Mononuclear cell (primary cell): ENCODE data around the gene MORF4L1. TPM values are rescaled to one million over a fixed set of nuclear protein-coding genes. Genes with fewer than 3 reads are reported as not detected.
A peak's percentile ranks its signal among the peaks of the same experiment; 100 is the strongest.
"Not testable (repeated sequence)": the region's sequence is repeated elsewhere in the genome, so short reads cannot be mapped to it uniquely, and the experiment has no call there.

Experiments
- H3K27me3 ChIP-seq: 2 replicates; pipeline ENCODE4 v1.6.0; 2011; ENCODE audit warnings: low read length, control low read depth; ENCODE audit not compliant: insufficient read depth
- H3K4me1 ChIP-seq: 2 replicates; pipeline ENCODE4 v1.5.1; 2011; ENCODE audit warnings: mild to moderate bottlenecking, low read length, control low read depth; ENCODE audit not compliant: insufficient read depth
- H3K4me3 ChIP-seq: 2 replicates; pipeline ENCODE4 v1.5.1; 2011; ENCODE audit warnings: mild to moderate bottlenecking, low read length, moderate library complexity
- H3K9me3 ChIP-seq: 2 replicates; pipeline ENCODE4 v1.5.1; 2011; ENCODE audit warnings: low read depth, mild to moderate bottlenecking, control low read depth, low read length
- total RNA-seq: library from RNA; depleted of rRNA; stranded (reverse); fragments of >200 nt; gene quantifications from one replicate; pipeline ENCODE4 v1.2.3, GENCODE V29; 2012

Gene MORF4L1
- total RNA-seq, 1 donor, result 484 TPM

- no peaks in the 10 kb centered on the region for H3K9me3 ChIP-seq
- H3K4me3 ChIP-seq, result peak overlapping the region; percentile 100
- no peaks in the 10 kb centered on the region for H3K27me3 ChIP-seq
- peaks cover 51% of the 10 kb centered on the region for H3K4me1 ChIP-seq
These were observed 1.4 kb downstream of the MORF4L1 start for GRCh38 chr15:78873793-78874765.

- H3K9me3 ChIP-seq, result no peaks in the 10 kb centered on the region
- H3K4me1 ChIP-seq, result peaks cover 58% of the 10 kb centered on the region
- H3K4me3 ChIP-seq, result peak overlapping the region; percentile 100
- no peaks in the 10 kb centered on the region for H3K27me3 ChIP-seq
These were observed 2.6 kb downstream of the MORF4L1 start for GRCh38 chr15:78875107-78875914.

GRCh38 chr15:78876954-78877353 is 4.3 kb downstream of the MORF4L1 start:
- H3K4me3 ChIP-seq, H3K27me3 ChIP-seq, H3K9me3 ChIP-seq: not testable (repeated sequence)
- H3K4me1 ChIP-seq, result peaks cover 66% of the 10 kb centered on the region

GRCh38 chr15:78878356-78878755 is 5.7 kb downstream of the MORF4L1 start:
- peaks cover 64% of the 10 kb centered on the region for H3K4me1 ChIP-seq
- no peak overlapping the region for H3K4me3 ChIP-seq

GRCh38 chr15:78879517-78880241 is 7.0 kb downstream of the MORF4L1 start:
- Histone ChIP-seq H3K4me1 (peaks cover 62% of the 10 kb centered on the region), H3K27me3 (no peaks in the 10 kb centered on the region), H3K4me3 (no peak overlapping the region), H3K9me3 (no peaks in the 10 kb centered on the region)

More at GRCh38 chr15:78878356-78878755, 5.7 kb downstream of the MORF4L1 start:
- no peaks in the 10 kb centered on the region for H3K9me3 ChIP-seq
- H3K27me3 ChIP-seq, result no peaks in the 10 kb centered on the region

- Histone ChIP-seq H3K4me3 (no peak overlapping the region), H3K27me3 (no peaks in the 10 kb centered on the region), H3K9me3 (no peaks in the 10 kb centered on the region), H3K4me1 (peaks cover 57% of the 10 kb centered on the region)
These were observed 7.5 kb downstream of the MORF4L1 start for GRCh38 chr15:78880242-78880533.

GRCh38 chr15:78880813-78881212 is 8.1 kb downstream of the MORF4L1 start:
- Histone ChIP-seq H3K9me3 (no peaks in the 10 kb centered on the region), H3K4me1 (peaks cover 51% of the 10 kb centered on the region)

GRCh38 chr15:78881681-78882080 is 9.0 kb downstream of the MORF4L1 start:
- no peaks in the 10 kb centered on the region for H3K27me3 ChIP-seq
- no peaks in the 10 kb centered on the region for H3K9me3 ChIP-seq
- H3K4me1 ChIP-seq, result peaks cover 43% of the 10 kb centered on the region
- H3K4me3 ChIP-seq, result no peak overlapping the region

More at GRCh38 chr15:78880813-78881212, 8.1 kb downstream of the MORF4L1 start:
- Histone ChIP-seq H3K27me3 (no peaks in the 10 kb centered on the region), H3K4me3 (no peak overlapping the region)

GRCh38 chr15:78889000-78889399 is 16.3 kb downstream of the MORF4L1 start:
- Histone ChIP-seq H3K4me1 (peaks cover under 1% of the 10 kb centered on the region), H3K27me3 (no peaks in the 10 kb centered on the region), H3K4me3 (no peak overlapping the region), H3K9me3 (no peaks in the 10 kb centered on the region)

GRCh38 chr15:78893538-78893937 is 20.8 kb downstream of the MORF4L1 start:
- Histone ChIP-seq H3K9me3 (no peaks in the 10 kb centered on the region), H3K27me3 (no peaks in the 10 kb centered on the region), H3K4me1 (no peaks in the 10 kb centered on the region), H3K4me3 (no peak overlapping the region)

- Histone ChIP-seq H3K9me3 (no peaks in the 10 kb centered on the region), H3K4me1 (no peaks in the 10 kb centered on the region), H3K4me3 (no peak overlapping the region), H3K27me3 (no peaks in the 10 kb centered on the region)
These were observed 22.8 kb downstream of the MORF4L1 start for GRCh38 chr15:78895471-78895870.

- no peaks in the 10 kb centered on the region for H3K4me1 ChIP-seq
- H3K4me3 ChIP-seq, result no peak overlapping the region
- no peaks in the 10 kb centered on the region for H3K9me3 ChIP-seq
- H3K27me3 ChIP-seq, result no peaks in the 10 kb centered on the region
These were observed 25.9 kb downstream of the MORF4L1 start for GRCh38 chr15:78898540-78898939.

GRCh38 chr15:78900819-78901533 is 28.3 kb downstream of the MORF4L1 start:
- H3K9me3 ChIP-seq, H3K27me3 ChIP-seq, H3K4me3 ChIP-seq: not testable (repeated sequence)

GRCh38 chr15:78902281-78903032 is 29.8 kb downstream of the MORF4L1 start:
- H3K9me3 ChIP-seq, H3K27me3 ChIP-seq, H3K4me3 ChIP-seq, H3K4me1 ChIP-seq: not testable (repeated sequence)

More at GRCh38 chr15:78900819-78901533, 28.3 kb downstream of the MORF4L1 start:
- not testable (repeated sequence) for H3K4me1 ChIP-seq
